ENCODE measurements around the gene CA6. TPM values are rescaled to one million over a fixed set of nuclear protein-coding genes. Genes with fewer than 3 reads are reported as not detected.

CA6 gene
- total and polyA plus RNA-seq, 2 donors (not counting 1 experiment from before 2014, with no cell fraction given), result not detected

- no peak overlapping the region for H3K4me2 ChIP-seq (replicated peaks; ENCODE audit: low read depth, low read length, poor library complexity, severe bottlenecking)
- peaks cover 0 to under 1% (median 0%) of the 10 kb centered on the region in 3 donors for H3K9me3 ChIP-seq (ENCODE audit: control extremely low read depth in 1 of 3, control insufficient read depth in 2 of 3, insufficient read depth in 1 of 3, low read length in 2 of 3)
- TF ChIP-seq EZH2 (IDR thresholded peaks at IDR 0.05; ENCODE audit: borderline replicate concordance, insufficient read depth, low read depth, low read length, poor library complexity, severe bottlenecking) (no peak), CTCF (IDR thresholded peaks at IDR 0.05) (no peak)
- H3K27ac ChIP-seq (ENCODE audit: low read length in 2 of 2), result no peak overlapping the region
- no peaks in the 10 kb centered on the region for H3K27me3 ChIP-seq (replicated peaks in 1 of 4; ENCODE audit: control extremely low read depth in 1 of 4, control insufficient read depth in 3 of 4, insufficient read depth in 4 of 4, low read length in 3 of 4)
- intact Hi-C loops (cut with micrococcal nuclease), result no loop called here
- no peak overlapping the region for H3K9ac ChIP-seq (ENCODE audit: low read length)
- H3K79me2 ChIP-seq (ENCODE audit: control insufficient read depth, insufficient read depth, low read length), result no peaks in the 10 kb centered on the region
- ChIA-PET CTCF (interaction anchor here (1.5 kb wide), 1 partner anchor 11 kb away, joined by 3 read pairs; no protein-coding TSS in a partner anchor), POLR2A (no interaction called here)
- 82% methylated on average over 2 of the region's 6 CpGs for WGBS (ENCODE audit: insufficient coverage)
- no peaks in the 10 kb centered on the region for H3K4me1 ChIP-seq (ENCODE audit: control insufficient read depth in 2 of 2, insufficient read depth in 2 of 2, low read length in 2 of 2)
- H3K4me3 ChIP-seq (ENCODE audit: control extremely low read depth in 1 of 5, extremely low read depth in 1 of 5, insufficient read depth in 1 of 5, low read depth in 2 of 5, low read length in 4 of 5), result no peak overlapping the region
- no peak for DNase-seq
- H4K20me1 ChIP-seq (ENCODE audit: control insufficient read depth, insufficient read depth, low read length, poor library complexity, severe bottlenecking), result no peaks in the 10 kb centered on the region
- Mint-ChIP-seq H3K4me1 (no peaks in the 10 kb centered on the region), H3K9me3 (ENCODE audit: insufficient read depth) (no peaks in the 10 kb centered on the region), H3K4me3 (no peak overlapping the region), H3K27ac (no peak overlapping the region), H3K27me3 (no peaks in the 10 kb centered on the region)
- no peak for ATAC-seq (ENCODE audit: low read depth)
- no peaks in the 10 kb centered on the region for H3K36me3 ChIP-seq (replicated peaks in 1 of 2; ENCODE audit: control extremely low read depth in 1 of 2, control insufficient read depth in 1 of 2, extremely low read depth in 1 of 2, insufficient read depth in 2 of 2, low read length in 1 of 2)
- no peak overlapping the region for H2AFZ ChIP-seq (ENCODE audit: insufficient read depth, low read depth, low read length, poor library complexity, severe bottlenecking)
These were observed 41.6 kb upstream of the CA6 start for GRCh38 chr1:8903908-8904650.

- Mint-ChIP-seq H3K9me3 (ENCODE audit: insufficient read depth) (no peaks in the 10 kb centered on the region), H3K27ac (no peak overlapping the region), H3K27me3 (peaks cover 7% of the 10 kb centered on the region), H3K4me1 (no peaks in the 10 kb centered on the region), H3K4me3 (no peak overlapping the region)
- no peak overlapping the region for H3K9ac ChIP-seq (ENCODE audit: low read length)
- H3K27ac ChIP-seq (ENCODE audit: low read length in 2 of 2), result no peak overlapping the region
- TF ChIP-seq EZH2 (IDR thresholded peaks at IDR 0.05; ENCODE audit: borderline replicate concordance, insufficient read depth, low read depth, low read length, poor library complexity, severe bottlenecking), result no peak
- TF ChIP-seq CTCF (IDR thresholded peaks at IDR 0.05), result no peak
- H3K79me2 ChIP-seq (ENCODE audit: control insufficient read depth, insufficient read depth, low read length), result no peaks in the 10 kb centered on the region
- 100% methylated on average over 4 of the region's 9 CpGs for WGBS (ENCODE audit: insufficient coverage)
- H3K4me3 ChIP-seq (ENCODE audit: control extremely low read depth in 1 of 5, extremely low read depth in 1 of 5, insufficient read depth in 1 of 5, low read depth in 2 of 5, low read length in 4 of 5), result no peak overlapping the region
- no peak overlapping the region for H2AFZ ChIP-seq (ENCODE audit: insufficient read depth, low read depth, low read length, poor library complexity, severe bottlenecking)
- H3K4me1 ChIP-seq (ENCODE audit: control insufficient read depth in 2 of 2, insufficient read depth in 2 of 2, low read length in 2 of 2), result no peaks in the 10 kb centered on the region
- ATAC-seq (ENCODE audit: low read depth) (no peak), DNase-seq (no peak)
- no peaks in the 10 kb centered on the region for H3K36me3 ChIP-seq (replicated peaks in 1 of 2; ENCODE audit: control extremely low read depth in 1 of 2, control insufficient read depth in 1 of 2, extremely low read depth in 1 of 2, insufficient read depth in 2 of 2, low read length in 1 of 2)
- no peaks in the 10 kb centered on the region for H3K9me3 ChIP-seq (ENCODE audit: control extremely low read depth in 1 of 3, control insufficient read depth in 2 of 3, insufficient read depth in 1 of 3, low read length in 2 of 3)
- no peak overlapping the region for H3K4me2 ChIP-seq (replicated peaks; ENCODE audit: low read depth, low read length, poor library complexity, severe bottlenecking)
- POLR2A ChIA-PET, result no interaction called here
- no peaks in the 10 kb centered on the region for H3K27me3 ChIP-seq (replicated peaks in 1 of 4; ENCODE audit: control extremely low read depth in 1 of 4, control insufficient read depth in 3 of 4, insufficient read depth in 4 of 4, low read length in 3 of 4)
- intact Hi-C loops (cut with micrococcal nuclease), result no loop called here
- no peaks in the 10 kb centered on the region for H4K20me1 ChIP-seq (ENCODE audit: control insufficient read depth, insufficient read depth, low read length, poor library complexity, severe bottlenecking)
- CTCF ChIA-PET, result interaction anchor here (1.5 kb wide), 1 partner anchor 9 kb away, joined by 3 read pairs; no protein-coding TSS in a partner anchor
These were observed 40.0 kb upstream of the CA6 start for GRCh38 chr1:8905582-8906191.
